ACC112 (cell line): ENCODE data around the gene PSMG4.

Experiments used
- H2AFZ ChIP-seq: fragments of 200-600 bp; sonication (generic); one replicate; pipeline ENCODE4 v1.6.0; 2017; ENCODE audit warnings: antibody characterized with exemption, low read length; ENCODE audit not compliant: unreplicated experiment
- H3K27ac ChIP-seq: fragments of 200-600 bp; sonication (generic); 2 replicates; pipeline ENCODE4 v1.5.1; 2014; ENCODE audit warnings: low read depth, mild to moderate bottlenecking, antibody characterized with exemption, low read length, moderate library complexity
- H3K27me3 ChIP-seq: fragments of 200-600 bp; sonication (generic); 2 replicates; pipeline ENCODE4 v1.6.1; 2014; ENCODE audit warnings: mild to moderate bottlenecking, antibody characterized with exemption, low read length, moderate library complexity, mixed read lengths; ENCODE audit not compliant: insufficient read depth
- H3K36me3 ChIP-seq: fragments of 200-600 bp; sonication (generic); 2 replicates; pipeline ENCODE4 v1.6.1; 2016; ENCODE audit warnings: mild to moderate bottlenecking, antibody characterized with exemption, low read length, moderate library complexity, mixed read lengths; ENCODE audit not compliant: insufficient read depth
- H3K4me1 ChIP-seq: fragments of 200-600 bp; sonication (generic); one replicate; pipeline ENCODE4 v1.6.1; 2016; ENCODE audit warnings: low read length, mixed read lengths; ENCODE audit not compliant: insufficient read depth, unreplicated experiment, control insufficient read depth
- H3K4me3 ChIP-seq: fragments of 200-600 bp; sonication (generic); 2 replicates; pipeline ENCODE4 v1.5.1; 2014; ENCODE audit warnings: mild to moderate bottlenecking, low read depth, low read length
- H3K79me2 ChIP-seq: fragments of 200-600 bp; sonication (generic); one replicate; pipeline ENCODE4 v1.6.0; 2016; ENCODE audit warnings: low read length; ENCODE audit not compliant: control insufficient read depth, unreplicated experiment, insufficient read depth

Gene PSMG4

DNA sequence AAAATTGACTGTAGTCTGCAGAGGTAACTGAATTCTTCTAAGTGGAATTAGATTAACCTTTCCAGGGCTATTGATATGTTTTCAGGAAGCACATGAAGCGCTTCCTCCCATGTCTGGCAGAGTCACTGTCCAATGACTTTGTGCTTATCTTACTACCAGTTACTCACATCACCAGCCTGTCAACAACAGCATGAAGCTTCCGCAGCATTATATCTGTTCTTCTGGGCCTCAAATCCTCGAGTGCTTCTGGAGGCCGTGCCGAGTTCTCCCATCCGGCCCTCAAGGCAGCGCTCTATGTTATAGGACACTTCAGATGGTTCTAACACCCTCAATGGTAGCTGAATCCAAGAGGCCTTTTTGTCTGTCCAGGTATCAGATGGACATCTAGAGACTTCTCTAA is 33.2 kb downstream of the PSMG4 start:
- Histone ChIP-seq H3K27ac (no peak overlapping the region), H3K4me1 (no peaks in the 10 kb centered on the region), H3K36me3 (0 out of 2 replicates have a peak, but pooled peaks cover 3% of the 10 kb centered on the region), H3K27me3 (no peaks in the 10 kb centered on the region), H3K4me3 (no peak overlapping the region), H3K79me2 (no peaks in the 10 kb centered on the region), H2AFZ (no peak overlapping the region)

DNA sequence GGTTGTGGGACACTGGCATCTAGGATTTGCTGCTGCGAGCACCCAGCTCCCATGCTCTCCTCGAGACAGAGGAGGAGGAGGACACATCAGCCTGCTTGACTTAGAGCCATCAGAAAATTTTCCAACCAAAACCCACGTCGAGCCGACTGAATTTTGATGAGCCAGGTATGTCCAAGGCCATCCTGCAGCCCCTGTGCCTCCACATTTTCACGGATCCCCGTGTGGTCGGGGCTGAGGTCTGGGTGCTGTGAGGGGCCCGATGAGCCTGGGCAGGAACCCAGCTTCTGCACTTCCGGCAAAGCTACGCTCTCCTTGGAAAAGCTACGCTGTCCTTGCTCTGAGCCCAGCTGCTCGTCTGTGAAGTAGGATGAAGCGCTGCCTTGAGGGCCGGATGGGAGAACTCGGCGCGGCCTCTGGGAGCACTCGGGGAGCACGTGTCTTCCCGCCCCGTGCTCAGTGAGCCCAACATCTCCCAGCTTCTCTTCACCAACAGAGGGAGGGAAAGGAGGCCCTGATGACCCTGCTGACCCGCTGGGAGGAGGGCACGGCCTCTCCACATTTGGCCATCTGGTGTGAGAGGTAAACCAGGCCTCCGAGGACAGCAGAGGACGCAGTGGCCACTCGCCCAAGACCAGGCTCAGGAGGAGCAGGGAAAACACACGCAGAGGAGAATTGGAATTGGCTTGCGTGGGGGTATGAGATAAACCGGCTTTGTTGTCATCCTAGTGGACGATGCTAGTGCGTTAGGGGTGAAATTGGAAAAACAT is 33.9 kb downstream of the PSMG4 start:
- H3K36me3 ChIP-seq: 0 out of 2 replicates have a peak, but pooled peaks cover 3% of the 10 kb centered on the region
- H3K4me3 ChIP-seq: no peak overlapping the region
- no peak overlapping the region for H2AFZ ChIP-seq
- H3K27me3 ChIP-seq: no peaks in the 10 kb centered on the region
- H3K4me1 ChIP-seq: no peaks in the 10 kb centered on the region
- no peaks in the 10 kb centered on the region for H3K79me2 ChIP-seq
- H3K27ac ChIP-seq: no peak overlapping the region

DNA sequence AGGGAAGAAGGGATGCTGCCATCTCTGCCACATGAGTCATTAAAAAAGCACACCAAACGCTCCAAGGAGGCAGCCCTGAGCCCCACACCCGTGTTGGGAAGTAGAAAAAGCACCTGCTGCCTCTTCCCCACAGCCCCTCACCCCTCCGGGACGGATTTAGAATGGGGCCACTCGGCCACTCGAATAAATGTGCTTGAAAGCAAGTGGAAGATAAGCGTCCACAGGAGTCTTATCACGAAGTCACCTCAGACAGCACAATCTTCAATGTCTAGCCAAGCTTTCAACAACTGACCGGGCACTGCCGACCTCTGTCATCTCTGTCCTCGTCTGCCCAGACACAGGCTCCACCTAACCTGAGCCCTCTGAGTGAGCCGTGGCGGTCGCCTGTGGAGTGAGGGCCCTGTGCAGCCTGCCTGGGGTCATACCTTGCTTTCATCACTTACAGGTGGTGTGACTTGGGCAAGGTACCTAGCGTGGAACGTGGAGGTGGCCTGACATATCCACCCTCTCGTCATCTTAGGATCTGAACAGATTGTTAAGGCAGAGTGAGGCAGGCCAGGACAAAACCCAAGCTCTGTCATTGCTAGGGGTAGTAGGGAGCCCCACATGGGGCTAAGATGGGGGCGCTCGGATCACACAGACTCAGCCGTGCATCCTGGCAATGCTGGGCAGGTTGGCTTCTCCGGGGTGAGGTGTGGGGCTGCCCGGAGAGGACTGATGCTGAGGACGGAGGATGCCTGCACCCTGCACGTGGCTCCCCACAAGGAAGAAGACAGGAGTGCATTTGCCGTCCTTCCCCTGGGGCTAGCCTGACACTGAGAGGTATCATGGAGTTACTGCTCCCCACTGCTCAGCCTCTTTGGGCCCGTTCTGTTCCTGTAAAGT is 34.8 kb downstream of the PSMG4 start:
- H3K27ac ChIP-seq: no peak overlapping the region
- no peaks in the 10 kb centered on the region for H3K27me3 ChIP-seq
- H2AFZ ChIP-seq: no peak overlapping the region
- no peak overlapping the region for H3K4me3 ChIP-seq
- H3K4me1 ChIP-seq: no peaks in the 10 kb centered on the region
- 0 out of 2 replicates have a peak, but pooled peaks cover 2% of the 10 kb centered on the region for H3K36me3 ChIP-seq
- H3K79me2 ChIP-seq: no peaks in the 10 kb centered on the region

DNA sequence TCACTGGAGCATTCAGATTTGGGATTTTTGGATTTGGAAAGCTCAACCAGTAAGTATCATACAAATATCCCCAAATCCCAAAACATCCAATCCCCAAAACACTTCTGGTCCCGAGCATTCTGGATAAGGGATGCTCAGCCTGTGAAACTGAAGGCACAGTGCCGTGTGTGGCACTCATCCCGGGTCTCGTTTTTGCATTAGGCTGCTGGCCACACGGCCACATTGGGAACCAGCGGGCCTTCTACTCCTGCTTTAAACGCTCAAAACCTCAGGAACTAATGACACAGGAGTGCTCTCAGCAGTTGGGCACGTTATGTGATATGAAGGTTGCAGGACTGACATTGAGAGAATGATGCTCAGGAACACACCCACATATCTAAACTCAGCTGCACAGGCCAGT is 35.6 kb downstream of the PSMG4 start:
- no peak overlapping the region for H3K27ac ChIP-seq
- no peaks in the 10 kb centered on the region for H3K4me1 ChIP-seq
- H3K27me3 ChIP-seq: no peaks in the 10 kb centered on the region
- no peak overlapping the region for H3K4me3 ChIP-seq
- H3K79me2 ChIP-seq: no peaks in the 10 kb centered on the region
- no peak overlapping the region for H2AFZ ChIP-seq
- no peaks in the 10 kb centered on the region for H3K36me3 ChIP-seq

DNA sequence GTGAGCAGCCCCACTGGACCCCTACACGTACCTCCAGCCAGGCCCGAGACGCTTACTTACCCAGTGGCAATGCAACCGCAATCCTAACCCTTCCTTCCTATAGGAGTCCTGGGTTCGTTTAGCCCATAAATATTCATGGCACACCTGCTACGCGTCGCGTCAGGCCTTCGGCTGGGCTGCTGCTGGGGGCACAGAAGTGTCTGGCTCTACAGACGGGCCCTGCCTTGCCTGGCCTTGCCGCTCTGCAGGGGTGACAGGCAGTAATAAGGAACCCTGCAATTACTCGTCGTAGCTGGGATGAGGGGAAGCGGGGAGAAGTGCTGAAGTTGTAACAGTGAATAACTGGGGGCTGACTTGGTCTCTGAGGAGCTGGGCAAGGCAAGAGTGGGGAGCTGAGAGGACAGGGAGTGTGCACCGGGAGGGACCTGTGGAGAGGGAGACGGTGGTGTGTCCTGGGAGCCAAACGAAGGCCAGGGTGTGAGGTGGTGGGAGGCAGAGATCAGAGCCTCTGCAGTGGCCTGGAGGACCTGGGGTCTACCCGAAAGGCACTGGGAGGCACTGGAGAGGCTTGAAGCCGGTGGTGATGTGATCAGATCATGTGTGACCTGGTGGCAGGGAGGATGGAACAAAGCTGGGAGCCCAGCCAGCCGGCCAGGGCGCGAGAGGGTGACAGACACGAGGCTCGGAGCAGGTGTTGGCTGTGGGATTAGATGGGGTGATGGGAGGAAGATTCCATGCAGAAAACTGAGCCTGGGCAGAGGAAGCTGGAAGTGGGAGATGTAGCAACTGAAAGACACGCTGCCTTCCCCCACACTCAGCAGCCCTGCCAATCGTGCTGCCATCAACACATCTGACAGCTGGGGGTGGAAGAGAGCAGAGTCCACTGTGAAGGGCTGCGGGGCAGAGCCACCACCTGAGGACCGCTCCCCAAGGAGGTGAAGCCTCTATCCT is 36.4 kb downstream of the PSMG4 start:
- no peak overlapping the region for H3K4me3 ChIP-seq
- H3K36me3 ChIP-seq: no peaks in the 10 kb centered on the region
- H3K27me3 ChIP-seq: no peaks in the 10 kb centered on the region
- no peak overlapping the region for H3K27ac ChIP-seq
- no peak overlapping the region for H2AFZ ChIP-seq
- H3K79me2 ChIP-seq: no peaks in the 10 kb centered on the region
- H3K4me1 ChIP-seq: no peaks in the 10 kb centered on the region

DNA sequence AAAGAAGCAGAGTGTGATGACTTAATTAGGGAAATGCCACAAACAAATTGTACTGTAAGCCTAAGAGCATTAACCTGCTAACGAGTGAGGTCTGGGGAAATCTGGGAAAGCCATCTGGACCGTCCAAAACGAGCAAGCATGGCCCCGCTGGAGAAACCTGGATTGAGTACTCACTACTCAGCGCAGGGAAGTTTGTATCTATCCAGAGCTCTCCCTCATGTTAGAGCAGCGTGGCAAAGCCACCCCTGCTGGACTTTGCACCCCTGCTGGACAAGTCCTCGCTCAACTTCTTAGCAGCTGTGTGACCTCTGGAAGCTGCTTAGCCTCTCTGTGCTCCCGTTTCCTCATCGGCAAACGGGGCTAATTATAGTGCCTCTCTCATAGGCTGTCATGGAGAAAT is 37.3 kb downstream of the PSMG4 start:
- no peak overlapping the region for H2AFZ ChIP-seq
- no peak overlapping the region for H3K4me3 ChIP-seq
- no peaks in the 10 kb centered on the region for H3K4me1 ChIP-seq
- H3K27ac ChIP-seq: no peak overlapping the region
- no peaks in the 10 kb centered on the region for H3K36me3 ChIP-seq
- H3K79me2 ChIP-seq: no peaks in the 10 kb centered on the region
- H3K27me3 ChIP-seq: no peaks in the 10 kb centered on the region

DNA sequence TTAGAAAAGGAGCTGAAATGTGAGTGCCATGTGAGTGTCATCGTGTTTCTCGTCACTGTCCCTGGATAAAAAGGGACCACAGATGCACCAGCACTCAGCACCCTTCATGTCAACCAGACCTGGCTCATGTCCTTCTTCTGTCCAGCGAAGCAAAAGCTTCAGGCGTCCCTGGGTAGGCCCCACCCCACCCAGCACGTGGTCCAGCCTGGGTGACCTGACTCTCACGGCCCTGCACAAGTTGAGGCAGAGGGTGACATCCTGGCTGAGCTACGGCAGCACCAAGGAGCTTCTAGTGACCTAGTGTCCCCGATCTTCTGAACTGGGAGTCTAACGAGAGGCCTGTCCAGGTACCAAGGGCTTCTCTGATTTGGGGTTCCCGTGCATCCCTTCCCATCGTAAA is 37.8 kb downstream of the PSMG4 start:
- Histone ChIP-seq H3K27me3 (no peaks in the 10 kb centered on the region), H3K4me3 (no peak overlapping the region), H2AFZ (no peak overlapping the region), H3K36me3 (no peaks in the 10 kb centered on the region), H3K4me1 (no peaks in the 10 kb centered on the region), H3K27ac (no peak overlapping the region), H3K79me2 (no peaks in the 10 kb centered on the region)

DNA sequence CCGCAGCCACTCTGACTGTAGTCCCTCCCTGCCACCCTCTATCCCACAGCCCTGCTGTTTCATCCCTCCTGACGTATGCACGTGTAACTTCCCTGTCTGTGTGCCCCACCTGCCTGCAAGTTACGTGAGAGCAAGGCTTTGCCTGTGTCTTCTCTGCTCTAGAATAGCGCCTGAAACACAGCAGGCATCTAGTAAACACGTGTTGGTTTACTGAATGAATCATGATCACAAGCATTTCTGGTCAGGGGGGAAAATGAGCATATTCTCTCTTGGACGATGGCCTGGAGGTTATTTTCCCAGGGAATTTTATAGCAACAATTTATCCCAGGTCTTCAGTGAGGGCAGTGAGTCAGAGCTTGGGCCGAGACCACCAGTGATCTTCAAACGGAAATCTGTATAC is 38.3 kb downstream of the PSMG4 start:
- no peaks in the 10 kb centered on the region for H3K79me2 ChIP-seq
- no peak overlapping the region for H3K4me3 ChIP-seq
- no peaks in the 10 kb centered on the region for H3K36me3 ChIP-seq
- no peaks in the 10 kb centered on the region for H3K4me1 ChIP-seq
- no peaks in the 10 kb centered on the region for H3K27me3 ChIP-seq
- no peak overlapping the region for H3K27ac ChIP-seq
- no peak overlapping the region for H2AFZ ChIP-seq

DNA sequence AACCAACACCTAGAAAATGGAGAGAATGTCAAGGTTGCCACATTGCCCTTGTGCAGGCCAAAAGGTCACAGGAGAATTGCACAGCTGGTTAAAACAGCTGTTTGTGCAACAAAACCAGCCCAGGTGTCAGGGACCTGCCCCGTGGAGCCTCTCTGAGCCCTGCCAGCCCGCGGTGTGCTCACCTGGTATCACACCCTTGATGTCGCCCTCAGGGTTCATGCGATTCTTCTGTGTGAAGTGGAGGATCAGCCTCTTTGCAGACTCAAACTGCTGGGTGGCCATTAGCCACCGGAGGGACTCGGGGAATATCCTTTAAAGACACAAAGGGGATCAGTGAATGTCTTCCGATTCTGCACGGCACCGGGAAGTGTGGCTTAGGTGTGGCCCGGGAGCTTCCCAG is 39.2 kb downstream of the PSMG4 start:
- no peaks in the 10 kb centered on the region for H3K4me1 ChIP-seq
- H3K27me3 ChIP-seq: no peaks in the 10 kb centered on the region
- H3K36me3 ChIP-seq: no peaks in the 10 kb centered on the region
- H3K4me3 ChIP-seq: no peak overlapping the region
- no peak overlapping the region for H3K27ac ChIP-seq
- no peak overlapping the region for H2AFZ ChIP-seq
- no peaks in the 10 kb centered on the region for H3K79me2 ChIP-seq

DNA sequence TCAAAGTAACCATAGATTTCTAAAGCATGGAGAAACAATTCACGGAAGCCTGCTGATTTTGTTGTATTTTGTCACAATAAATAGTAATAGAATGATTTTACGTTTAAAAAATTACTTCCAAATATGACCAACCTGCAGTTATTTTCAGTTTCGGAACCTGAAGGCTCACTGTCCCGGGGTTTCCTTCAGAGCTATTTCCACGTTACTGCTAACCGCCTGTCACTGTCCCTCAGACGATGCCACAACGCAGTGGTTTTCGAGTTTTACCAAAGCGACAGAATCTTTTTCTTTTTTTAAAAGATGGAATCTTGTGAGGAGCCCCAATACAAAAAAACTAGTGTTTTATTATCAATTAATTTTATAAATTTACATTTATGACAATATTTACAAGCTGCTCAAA is 40.5 kb downstream of the PSMG4 start:
- Histone ChIP-seq H3K4me3 (no peak overlapping the region), H2AFZ (no peak overlapping the region), H3K79me2 (no peaks in the 10 kb centered on the region), H3K36me3 (no peaks in the 10 kb centered on the region), H3K4me1 (no peaks in the 10 kb centered on the region), H3K27ac (no peak overlapping the region), H3K27me3 (no peaks in the 10 kb centered on the region)
